ENCODE measurements around the gene CHERP.
"Not testable (repeated sequence)": the region's sequence is repeated elsewhere in the genome, so short reads cannot be mapped to it uniquely, and the experiment has no call there.

Gene CHERP

DNA sequence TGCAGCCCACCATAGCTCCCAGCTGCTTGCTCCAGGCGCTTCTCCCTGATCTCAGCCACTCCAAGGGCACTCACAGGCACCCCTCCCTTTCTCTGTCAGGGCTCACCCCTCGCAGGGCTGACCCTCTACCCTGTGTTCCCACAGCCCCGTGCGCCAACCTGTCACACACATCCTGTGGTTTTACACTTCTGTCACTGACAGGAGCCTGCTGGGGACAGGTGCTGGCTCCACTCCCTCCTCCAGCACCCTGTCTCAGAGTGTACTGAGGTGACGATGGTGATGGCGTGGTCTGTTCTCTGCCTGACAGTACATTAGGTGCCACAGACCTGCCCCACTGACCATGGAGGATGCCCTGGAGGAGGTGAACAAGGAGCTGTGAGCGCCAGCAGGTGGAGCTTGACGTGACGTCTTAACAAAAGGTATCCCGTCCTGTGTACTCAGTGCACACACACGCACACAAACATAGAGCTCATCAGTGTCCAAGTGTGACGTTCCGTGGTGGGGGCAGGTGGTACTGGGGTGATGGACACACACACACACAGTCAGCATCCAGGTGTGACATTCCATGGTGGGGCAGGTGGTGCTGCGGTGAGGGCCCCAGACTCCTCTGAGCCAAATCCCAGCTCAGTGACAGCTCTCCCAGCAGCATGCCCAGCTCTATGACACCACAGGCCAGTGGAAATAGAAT, 25.2 kb downstream of the CHERP start:
- DNase-seq = no peak

DNA sequence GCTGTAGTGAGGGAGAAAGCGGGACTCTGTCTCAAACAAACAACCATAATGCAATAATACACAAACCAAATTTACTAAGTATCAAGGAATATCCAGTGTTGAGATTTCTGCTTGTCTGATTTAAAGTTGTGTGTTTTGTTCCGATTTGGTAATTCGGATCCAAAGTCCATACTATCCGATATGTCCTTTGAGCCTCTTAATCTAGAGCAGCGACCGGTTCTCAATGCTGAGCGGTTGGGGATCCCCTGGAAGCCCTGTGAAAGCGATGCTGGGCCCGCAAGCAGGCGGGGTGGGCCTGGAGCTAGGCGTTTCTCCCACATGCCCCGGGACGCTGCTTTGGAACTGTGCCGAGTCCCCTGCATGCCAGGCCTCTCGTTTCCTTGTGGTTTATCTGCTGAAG, 25.9 kb downstream of the CHERP start:
- DNase-seq = no peak

DNA sequence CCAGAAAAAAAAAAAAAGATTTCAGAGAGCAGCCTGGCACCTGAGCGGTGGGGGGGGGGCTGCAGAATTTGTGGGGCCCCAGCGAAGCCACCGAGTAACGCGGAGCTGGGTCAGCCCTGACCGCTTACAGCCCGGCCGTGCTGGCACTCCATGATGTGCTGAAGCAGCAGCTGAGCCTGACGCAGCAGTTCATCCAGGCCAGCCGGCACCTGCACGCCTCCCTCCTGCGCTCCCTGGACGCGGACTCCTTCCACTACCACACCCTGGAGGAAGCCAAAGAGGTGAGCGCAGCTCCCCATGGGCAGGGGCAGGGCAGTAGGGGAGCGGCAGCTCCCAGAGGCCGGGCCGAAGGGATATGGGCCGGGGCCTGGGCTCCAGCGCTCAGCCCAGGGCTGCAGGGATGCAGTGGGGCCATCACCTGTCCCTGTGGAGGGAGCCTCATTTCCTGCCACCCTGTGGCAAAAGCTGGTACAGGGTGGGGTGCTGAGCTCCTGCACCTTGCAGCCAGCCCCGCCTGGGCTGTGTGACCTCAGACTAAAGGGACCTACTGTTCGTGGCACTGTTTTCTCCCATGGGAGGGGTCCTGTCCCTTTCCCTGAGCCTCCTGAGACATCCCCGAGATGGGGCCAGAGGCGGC, 27.7 kb downstream of the CHERP start:
- DNase-seq = no peak

DNA sequence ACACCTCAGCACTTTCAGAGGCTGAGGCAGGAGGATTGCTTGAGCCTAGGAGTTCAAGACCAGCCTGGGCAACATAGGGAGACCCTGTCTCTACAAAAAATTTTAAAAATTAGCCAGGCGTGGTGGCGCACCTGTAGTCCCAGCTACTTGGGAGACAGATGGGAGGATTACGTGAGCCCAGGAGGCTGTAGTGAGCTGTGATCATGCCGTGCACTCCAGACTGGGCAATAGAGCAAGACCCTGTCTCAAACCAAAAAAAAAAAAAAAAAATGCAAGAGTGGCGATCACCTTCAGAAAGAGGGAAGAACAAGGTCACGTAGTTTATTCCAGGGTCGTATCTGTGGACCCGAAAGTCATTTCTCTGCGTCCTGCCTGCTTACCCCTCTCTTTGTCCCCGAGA, 29.6 kb downstream of the CHERP start:
- DNase-seq = not testable (repeated sequence)

DNA sequence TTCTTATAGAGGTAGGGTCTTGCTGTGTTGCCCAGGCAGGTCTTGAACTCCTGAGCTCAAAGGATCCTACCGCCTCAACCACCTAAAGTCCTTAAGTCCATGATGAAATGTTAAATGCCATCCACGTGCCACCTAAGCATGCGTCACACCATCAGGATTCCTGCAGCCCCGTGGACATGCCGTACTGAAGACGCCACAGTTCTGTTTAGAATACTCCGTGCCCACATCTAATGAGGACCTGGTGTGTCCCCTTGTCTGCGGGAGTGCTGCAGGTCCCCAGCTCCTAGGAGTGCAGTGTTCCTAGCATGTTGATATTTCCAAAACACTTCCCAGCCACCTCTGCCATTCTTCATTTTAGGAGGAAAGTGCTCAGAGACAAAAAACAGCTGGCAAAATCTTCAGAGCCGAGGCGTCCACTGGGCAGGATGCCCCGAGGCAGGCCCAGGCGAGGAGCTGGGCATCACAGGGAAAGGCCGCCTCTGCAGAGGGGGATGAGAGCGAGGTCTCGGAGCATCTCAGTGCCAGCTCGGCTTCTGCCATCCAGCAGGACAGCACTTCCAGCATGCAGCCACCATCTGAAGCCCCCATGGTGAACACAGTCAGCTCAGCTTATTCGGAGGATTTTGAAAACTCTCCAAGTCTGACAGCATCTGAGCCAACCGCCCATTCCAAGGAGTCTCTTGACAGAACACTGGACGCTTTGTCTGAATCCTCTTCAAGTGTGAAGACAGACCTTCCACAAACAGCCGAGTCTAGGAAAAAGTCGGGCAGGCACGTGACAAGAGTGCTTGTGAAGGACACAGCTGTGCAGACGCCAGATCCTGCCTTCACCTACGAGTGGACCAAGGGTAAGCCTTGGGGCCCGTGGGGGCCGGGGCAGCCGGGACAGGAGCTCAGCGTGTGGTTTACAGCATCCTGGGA, 32.8 kb downstream of the CHERP start:
- no peak for DNase-seq

DNA sequence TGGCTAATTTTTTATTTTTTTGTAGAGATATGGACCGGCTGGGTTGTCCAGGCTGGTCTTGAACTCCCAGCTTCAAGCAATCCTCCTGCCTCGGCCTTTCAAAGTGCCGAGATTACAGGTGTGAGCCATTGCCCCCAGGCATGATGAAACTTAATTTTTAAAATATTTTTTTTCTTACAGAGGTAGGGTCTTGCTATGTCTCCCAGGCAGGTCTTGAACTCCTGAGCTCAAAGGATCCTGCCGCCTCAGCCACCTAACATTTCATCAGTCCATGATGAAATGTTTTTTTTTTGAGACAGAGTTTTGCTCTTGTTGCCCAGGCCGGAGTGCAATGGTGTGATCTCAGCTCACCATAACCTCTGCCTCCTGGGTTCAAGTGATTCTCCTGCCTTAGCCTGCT, 33.7 kb downstream of the CHERP start:
- no peak for DNase-seq

DNA sequence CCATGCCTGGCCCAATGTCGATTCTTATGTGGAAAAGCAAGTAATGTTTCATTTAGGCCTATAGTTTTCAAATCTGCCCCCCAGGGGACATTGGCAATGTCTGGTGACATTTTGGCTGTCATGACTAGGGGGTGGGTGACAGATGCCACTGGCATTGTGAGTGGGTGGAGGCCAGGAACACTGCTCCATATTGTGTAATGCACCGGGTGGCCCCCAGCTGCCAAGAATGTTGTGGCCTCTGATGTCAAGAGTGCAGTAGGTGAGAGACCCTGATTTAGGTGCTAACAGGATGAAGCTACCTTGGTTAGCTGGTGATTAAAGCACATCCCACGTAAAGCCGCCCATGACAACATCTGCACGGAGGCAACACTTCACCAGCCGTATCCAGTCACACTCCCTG, 35.3 kb downstream of the CHERP start:
- no peak for DNase-seq

DNA sequence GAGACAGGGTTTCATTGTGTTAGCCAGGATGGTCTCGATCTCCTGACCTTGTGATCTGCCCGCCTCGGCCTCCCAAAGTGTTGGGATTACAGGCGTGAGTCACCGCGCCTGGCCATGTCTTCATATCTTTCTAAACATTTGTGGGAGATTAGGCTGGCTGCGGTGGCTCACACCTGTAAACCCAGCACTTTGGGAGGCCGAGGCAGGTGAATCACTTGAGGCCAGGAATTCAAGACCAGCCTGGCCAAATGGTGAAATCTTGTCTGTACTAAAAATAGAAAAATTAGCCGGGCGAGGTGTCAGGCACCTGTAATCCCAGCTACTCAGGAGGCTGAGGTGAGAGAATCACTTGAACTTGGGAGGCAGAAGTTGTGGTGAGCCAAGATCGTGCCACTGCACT, 36.1 kb downstream of the CHERP start:
- not testable (repeated sequence) for DNase-seq

DNA sequence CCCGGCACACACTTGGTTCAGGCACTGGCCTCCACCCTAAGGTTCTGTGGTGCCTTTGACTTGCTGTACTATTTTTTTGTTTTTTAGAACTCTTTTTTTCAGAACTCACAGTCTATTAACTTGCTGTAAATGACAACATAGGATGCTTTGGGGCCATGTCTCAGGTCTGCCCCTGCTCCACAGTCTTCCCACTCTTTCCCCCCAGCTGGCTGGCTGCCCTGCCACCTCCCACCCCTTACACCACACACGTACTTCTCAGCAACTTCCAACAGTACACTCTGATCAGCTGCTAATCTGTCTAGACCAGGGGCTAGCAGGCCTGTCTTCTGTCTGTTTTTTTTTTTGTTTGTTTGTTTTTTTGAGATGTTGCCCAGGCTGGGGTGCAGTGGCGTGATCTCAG, 38.0 kb downstream of the CHERP start:
- no peak for DNase-seq

DNA sequence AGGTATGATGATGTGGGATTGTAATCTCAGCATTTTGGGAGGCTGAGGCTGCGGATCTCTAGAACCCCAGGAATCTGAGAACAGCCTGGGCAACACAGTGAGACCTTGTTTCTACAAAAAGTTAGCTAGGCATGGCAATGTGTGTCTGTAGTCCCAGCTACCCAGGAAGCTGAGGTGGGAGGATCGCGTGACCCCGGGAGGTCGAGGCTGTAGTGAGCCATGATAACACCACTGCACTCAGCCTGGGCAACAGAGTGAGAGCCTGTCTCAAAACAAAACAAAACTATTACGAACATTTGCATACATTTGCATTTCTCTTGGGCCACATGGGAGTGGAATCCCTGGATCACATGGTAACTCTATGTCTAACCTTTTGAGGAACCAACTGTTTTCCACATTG, 44.4 kb downstream of the CHERP start:
- DNase-seq = no peak

DNA sequence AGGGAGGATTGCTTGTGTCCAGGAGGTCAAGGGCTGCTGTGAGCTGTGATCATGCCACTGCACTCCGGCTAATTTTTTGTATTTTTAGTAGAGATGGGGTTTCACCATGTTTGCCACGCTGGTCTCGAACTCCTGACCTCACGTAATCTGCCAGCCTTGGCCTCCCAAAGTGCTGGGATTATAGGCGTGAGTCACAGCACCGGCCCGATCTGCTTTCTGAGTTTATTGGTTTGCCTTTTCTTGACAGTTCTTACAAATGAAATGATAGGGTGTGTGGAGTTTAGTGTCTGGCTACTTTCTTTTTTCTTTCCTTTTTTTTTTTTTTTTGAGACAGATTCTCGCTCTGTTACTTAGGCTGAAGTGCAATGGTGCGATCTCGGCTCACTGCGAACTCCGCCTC, 45.2 kb downstream of the CHERP start:
- DNase-seq = no peak

DNA sequence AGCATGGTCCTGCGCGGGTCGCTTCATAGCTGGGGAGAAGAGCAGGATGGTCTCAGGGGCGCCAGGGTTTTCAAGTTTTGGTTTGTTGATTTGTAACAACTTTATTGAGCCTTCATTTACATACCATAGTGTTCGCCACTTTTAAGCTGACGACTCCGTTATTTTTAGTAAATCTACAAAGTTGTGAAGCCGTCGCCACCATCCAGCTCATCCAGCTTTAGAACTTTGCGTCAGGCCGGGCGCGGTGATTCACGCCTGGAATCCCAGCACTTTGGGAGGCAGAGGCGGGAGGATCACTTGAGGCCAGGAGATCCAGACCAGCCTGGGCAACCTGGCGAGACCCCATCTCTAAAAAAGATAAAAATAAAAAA, 45.6 kb downstream of the CHERP start:
- DNase-seq = no peak

DNA sequence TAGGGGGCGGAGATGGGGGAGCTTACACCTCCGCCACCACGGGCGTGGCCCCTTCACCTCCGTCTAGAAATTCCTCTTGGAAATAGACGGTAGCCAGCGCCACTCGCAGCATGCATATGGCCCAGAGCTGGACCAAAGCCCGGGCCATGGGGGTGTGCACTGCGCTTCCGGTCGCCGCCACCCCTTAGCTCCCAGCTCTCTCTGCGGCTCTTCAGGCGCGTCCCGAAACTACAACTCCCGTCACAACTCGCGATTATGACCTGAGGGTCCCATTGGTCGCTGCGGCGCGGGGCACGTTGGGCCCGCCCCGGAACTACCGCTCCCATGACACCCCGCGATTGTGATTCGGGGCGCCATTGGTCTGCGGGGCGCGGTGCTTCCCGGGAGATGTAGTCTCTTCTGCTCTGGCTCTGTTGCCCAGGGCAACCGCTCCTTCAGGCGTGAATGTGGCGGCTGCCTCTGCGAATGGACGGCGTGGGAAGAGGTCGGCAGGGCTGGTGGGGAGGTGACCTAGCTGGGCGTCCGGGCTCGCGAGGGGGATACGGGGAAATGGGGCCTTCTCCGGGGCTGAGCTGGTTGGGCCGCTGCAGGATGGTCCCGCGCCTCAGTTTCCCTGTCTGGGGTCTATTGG, 46.1 kb downstream of the CHERP start, which contains the start of the genes C19orf44 and CALR3:
C19orf44 (plus strand) TSS at position 413 of the 631 bp plus-strand sequence. CDS start 4,399 bp downstream, outside the sequence.
CALR3 (minus strand) TSS at position 186 of the 631 bp plus-strand sequence; CDS start at position 148, 38 bp downstream.
- DNase-seq = peak; percentile 99

DNA sequence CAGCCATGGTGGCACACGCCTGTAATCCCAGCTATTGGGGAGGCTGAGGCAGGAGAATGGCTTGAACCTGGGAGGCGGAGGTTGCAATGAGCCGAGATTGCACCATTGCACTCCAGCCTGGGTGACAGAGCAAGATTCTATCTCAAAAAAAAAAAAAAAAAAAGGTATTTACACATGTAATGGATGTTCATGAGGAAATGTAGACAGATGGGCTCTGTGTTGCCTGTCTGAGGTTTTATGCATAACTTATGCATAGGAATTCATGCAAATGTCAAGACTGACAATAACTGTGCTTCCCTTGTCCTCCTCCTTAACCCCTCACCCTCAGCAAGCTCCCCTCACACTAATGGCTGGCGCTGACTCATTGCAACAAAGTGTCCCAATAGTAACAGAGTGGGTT, 55.8 kb downstream of the CHERP start:
- not testable (repeated sequence) for DNase-seq

DNA sequence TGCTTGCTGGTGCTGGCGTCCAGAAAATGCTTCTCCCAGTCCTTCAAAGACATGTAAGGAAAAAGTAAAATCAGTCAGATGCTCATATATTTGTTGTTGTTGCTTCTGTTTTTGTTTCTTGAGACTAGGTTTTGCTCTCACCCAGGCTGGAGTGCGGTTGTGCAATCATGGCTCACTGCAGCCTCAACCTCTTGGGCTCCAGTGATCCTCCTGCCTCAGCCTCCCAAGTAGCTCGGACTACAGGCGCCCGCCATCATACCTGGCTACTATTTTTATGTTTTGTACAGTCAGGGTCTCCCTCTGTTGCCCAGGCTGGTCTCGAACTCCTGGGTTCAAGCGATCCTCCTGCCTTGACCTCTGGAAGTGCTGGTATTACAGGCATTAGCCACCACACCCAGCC, 59.5 kb downstream of the CHERP start:
- DNase-seq = no peak

DNA sequence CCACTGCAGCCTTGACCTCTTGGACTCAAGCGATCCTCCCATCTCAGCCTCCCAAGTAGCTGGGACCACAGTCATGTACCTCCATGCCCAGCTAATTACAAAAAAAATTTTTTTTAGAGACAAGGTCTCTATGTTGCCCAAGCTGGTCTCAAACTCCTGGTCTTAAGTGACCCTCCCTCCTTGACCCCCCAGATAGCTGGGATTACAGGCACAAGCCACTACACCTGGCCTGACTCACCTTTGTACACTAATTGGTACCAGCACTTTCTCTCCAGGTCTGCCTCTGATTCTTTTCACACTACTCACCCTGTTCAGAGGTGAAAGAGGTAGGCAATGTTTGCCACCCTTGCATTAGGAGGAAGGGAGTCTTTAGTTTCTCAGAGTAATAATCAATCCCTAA, 64.9 kb downstream of the CHERP start:
- DNase-seq = no peak

DNA sequence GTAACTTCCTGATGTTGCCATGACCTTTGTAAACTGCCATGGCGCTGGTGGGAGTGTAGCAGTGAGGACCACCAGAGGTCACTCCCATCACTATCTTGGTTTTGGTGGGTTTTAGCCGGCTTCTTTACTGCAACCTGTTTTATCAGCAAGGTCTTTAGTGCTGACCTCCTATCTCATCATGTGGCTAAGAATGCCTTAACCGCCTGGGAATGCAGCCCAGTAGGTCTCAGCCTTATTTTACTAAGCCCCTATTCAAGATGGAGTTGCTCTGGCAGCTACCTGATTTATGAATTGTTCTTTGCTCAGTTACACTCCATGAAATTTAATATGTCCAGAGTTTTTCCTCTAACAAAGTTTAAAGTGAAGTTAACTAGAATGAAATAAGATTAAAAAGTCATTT, 65.8 kb downstream of the CHERP start:
- DNase-seq = peak; percentile 53

DNA sequence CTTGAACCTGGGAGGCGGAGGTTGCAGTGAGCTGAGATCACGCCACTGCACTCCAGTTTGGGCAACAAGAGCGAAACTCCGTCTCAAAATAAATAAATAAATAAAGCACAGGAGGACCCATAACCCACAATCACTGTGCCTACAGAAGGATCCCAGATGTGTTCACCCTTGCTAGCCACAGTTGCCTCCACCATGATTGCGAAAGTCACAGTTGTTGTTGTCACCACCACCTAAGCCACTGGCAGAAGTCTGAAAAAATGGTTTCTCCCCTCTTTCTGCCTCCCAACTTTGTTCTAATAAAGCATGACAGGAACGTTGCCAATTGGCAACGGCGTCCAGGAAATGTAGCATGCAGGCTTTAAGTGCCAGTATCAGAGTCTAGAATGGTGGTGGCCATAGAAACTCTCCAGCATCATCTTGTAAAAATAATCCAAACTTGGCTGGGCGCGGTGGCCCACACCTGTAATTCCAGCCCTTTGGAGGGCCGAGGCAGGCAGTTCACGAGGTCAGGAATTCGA, 68.3 kb downstream of the CHERP start:
- no peak for DNase-seq

DNA sequence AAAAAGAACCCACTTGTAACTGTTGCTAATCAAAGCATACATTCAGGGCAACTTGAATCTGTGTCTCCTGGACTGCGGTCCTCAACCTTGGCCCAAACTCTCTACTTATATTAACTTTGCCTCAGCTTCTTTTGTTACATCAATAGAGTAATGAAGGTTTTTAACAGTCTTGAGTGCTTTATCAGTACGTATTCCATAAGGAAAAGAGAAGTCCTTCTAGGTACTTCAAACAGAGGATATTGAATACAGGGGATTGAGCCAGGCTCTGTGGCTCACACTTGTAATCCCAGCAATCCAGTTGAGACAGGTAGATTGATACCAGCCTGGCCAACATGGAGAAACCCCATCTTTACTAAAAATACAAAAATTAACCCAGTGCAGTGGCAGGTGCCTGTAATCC, 69.2 kb downstream of the CHERP start:
- no peak for DNase-seq

DNA sequence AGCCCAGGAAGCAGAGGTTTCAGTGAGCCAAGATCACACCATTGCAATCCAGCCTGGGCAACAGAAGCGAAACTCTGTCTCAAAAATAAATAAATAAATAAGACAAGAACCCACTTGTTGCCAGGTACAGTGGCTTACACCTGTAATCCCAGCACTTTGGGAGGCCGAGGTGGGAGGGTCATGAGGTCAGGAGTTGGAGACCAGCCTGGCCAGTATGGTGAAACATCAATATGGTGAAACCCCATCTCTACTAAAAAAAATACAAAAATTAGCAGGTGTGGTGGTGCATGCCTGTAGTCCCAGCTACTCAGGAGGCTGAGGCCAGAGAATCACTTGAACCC, 69.7 kb downstream of the CHERP start:
- DNase-seq = not testable (repeated sequence)

DNA sequence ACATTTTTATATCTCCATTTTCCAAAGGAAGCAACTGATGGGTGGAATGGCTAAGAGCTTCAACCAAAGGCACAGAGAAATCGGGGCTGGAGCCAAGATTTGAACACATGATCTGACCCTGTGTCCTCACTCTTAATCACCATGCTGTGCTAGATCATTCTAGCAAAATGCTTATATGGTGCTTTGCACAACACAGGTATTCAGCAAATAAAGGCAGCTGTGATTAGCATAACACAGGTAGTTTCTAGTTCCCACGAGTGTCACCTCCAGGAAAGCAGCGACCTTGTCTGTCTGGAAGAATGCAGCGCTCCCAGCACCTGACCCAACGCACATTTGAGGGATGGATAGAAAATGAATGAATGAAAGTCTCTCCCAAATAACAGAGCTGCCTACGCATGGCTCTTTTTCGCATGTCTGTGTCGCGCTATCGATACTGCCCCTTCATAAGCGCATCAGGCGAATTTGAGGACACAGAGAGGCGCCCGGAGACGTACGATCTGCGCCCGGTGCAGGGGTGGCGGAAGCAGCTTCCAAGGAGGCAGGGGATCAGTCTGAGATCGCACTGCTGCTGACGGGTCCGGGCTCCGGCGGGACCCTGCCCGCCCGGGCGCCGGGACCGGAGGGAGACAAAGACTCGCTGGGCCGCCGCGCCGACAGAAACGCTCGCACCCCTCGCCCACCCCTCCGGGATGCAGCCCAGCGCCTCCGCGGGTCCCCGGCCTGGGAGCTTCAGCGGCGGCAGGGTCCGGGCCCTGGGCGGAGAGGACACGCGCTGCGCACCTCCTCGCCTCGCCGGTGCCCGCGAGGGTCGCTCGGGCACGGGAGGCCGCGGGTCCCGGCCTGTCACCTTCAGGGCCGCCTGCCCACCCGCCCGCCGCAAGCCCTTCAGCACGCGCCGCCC, 71.1 kb downstream of the CHERP start:
- DNase-seq = peak; percentile 44

DNA sequence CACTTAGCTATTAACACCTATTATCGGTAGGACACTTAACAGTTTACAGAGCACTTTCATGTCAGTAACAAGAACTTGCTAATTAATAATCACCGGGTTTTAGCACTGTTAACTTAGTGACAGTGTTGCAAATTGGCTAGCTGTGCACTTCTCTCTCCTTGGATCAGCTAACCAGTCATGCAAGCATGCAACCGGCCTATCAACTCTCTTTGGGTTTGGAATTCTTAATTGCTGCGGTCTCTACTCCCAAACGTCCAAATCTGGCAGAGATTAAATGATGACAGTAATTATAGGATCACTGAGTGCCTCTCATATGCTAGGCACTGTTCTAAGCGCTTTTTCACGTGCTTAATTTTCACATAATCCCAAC, 71.7 kb downstream of the CHERP start:
- no peak for DNase-seq
